RWPE2 (cell line): Measurements from ENCODE around the gene ZNF184.

Experiments
- ATAC-seq: fragments of 200-7000 bp; cut with Tn5 transposase; 3 replicates; pipeline ENCODE4 v1.9.1; 2021; ENCODE audit warnings: low read depth
- DNase-seq: peaks from one replicate; pipeline ENCODE4 v3.0.0-alpha.2; 2020; ENCODE audit warnings: low spot score
- H3K27ac ChIP-seq: fragments of 450-650 bp; 2 replicates; pipeline ENCODE4 v1.5.1; 2017; ENCODE audit warnings: mild to moderate bottlenecking; ENCODE audit not compliant: poor library complexity, severe bottlenecking
- H3K27me3 ChIP-seq: fragments of 250-450 bp; sonication (Bioruptor Pico); 2 replicates; pipeline ENCODE4 v1.5.1; 2021; ENCODE audit warnings: mild to moderate bottlenecking, moderate library complexity; ENCODE audit not compliant: insufficient read depth, poor library complexity, severe bottlenecking
- H3K36me3 ChIP-seq: fragments of 250-450 bp; sonication (Bioruptor Pico); 2 replicates; pipeline ENCODE4 v1.5.1; 2020; ENCODE audit warnings: low read depth, mild to moderate bottlenecking, moderate library complexity
- H3K4me1 ChIP-seq: fragments of 250-450 bp; sonication (Bioruptor Pico); 2 replicates; pipeline ENCODE4 v1.5.1; 2021; ENCODE audit warnings: mild to moderate bottlenecking, moderate library complexity; ENCODE audit not compliant: insufficient read depth, poor library complexity, severe bottlenecking
- H3K4me3 ChIP-seq: fragments of 250-450 bp; sonication (Bioruptor Pico); 2 replicates; pipeline ENCODE4 v1.5.1; 2021; ENCODE audit warnings: mild to moderate bottlenecking, moderate library complexity; ENCODE audit not compliant: severe bottlenecking
- H3K9me3 ChIP-seq: fragments of 250-450 bp; sonication (Bioruptor Pico); 2 replicates; pipeline ENCODE4 v1.5.1; 2021; ENCODE audit warnings: mild to moderate bottlenecking, moderate library complexity; ENCODE audit not compliant: severe bottlenecking
- TF ChIP-seq, protein P1 (sequence below): fragments of 450-650 bp; IDR thresholded peaks from one replicate; pipeline ENCODE4 v1.5.1; 2017; ENCODE audit warnings: mild to moderate bottlenecking, moderate library complexity; ENCODE audit not compliant: poor library complexity, severe bottlenecking

Gene ZNF184

DNA sequence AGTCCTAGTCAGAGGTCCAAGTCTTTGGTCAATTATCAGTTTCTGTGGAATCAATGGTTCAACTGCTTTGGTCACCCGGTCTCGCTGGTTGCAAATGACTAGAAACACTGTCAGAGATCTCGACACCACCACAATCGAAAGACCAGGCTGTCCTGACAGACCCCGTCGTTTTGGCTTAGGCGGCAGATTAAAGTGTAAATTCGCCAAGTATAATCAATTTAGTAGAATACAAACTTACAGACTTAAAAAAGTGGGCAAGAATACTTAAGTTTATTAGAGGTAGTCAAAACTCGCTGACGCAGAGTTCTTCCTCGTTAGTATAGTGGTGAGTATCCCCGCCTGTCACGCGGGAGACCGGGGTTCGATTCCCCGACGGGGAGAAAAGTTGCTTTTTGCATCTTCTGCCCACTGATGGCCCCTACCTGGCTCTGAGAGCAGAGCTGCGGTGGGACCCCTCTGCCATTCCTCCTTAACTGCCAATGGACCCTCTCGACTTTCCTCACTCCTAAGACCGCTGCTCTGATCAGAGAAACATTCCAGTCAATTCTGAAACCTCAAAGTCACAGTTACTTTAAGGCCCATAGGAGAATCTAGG is 30.6 kb upstream of the ZNF184 start:
- H3K9me3 ChIP-seq = no peaks in the 10 kb centered on the region
- no peaks in the 10 kb centered on the region for H3K36me3 ChIP-seq
- H3K27me3 ChIP-seq = no peaks in the 10 kb centered on the region
- TF ChIP-seq, protein P1, sequence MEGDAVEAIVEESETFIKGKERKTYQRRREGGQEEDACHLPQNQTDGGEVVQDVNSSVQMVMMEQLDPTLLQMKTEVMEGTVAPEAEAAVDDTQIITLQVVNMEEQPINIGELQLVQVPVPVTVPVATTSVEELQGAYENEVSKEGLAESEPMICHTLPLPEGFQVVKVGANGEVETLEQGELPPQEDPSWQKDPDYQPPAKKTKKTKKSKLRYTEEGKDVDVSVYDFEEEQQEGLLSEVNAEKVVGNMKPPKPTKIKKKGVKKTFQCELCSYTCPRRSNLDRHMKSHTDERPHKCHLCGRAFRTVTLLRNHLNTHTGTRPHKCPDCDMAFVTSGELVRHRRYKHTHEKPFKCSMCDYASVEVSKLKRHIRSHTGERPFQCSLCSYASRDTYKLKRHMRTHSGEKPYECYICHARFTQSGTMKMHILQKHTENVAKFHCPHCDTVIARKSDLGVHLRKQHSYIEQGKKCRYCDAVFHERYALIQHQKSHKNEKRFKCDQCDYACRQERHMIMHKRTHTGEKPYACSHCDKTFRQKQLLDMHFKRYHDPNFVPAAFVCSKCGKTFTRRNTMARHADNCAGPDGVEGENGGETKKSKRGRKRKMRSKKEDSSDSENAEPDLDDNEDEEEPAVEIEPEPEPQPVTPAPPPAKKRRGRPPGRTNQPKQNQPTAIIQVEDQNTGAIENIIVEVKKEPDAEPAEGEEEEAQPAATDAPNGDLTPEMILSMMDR = no peak
- H3K27ac ChIP-seq = peak overlapping the region; percentile 6
- DNase-seq (no peak), ATAC-seq (peak; percentile 13)
- H3K4me3 ChIP-seq = peak overlapping the region; percentile 36
- H3K4me1 ChIP-seq = peaks cover 4% of the 10 kb centered on the region

DNA sequence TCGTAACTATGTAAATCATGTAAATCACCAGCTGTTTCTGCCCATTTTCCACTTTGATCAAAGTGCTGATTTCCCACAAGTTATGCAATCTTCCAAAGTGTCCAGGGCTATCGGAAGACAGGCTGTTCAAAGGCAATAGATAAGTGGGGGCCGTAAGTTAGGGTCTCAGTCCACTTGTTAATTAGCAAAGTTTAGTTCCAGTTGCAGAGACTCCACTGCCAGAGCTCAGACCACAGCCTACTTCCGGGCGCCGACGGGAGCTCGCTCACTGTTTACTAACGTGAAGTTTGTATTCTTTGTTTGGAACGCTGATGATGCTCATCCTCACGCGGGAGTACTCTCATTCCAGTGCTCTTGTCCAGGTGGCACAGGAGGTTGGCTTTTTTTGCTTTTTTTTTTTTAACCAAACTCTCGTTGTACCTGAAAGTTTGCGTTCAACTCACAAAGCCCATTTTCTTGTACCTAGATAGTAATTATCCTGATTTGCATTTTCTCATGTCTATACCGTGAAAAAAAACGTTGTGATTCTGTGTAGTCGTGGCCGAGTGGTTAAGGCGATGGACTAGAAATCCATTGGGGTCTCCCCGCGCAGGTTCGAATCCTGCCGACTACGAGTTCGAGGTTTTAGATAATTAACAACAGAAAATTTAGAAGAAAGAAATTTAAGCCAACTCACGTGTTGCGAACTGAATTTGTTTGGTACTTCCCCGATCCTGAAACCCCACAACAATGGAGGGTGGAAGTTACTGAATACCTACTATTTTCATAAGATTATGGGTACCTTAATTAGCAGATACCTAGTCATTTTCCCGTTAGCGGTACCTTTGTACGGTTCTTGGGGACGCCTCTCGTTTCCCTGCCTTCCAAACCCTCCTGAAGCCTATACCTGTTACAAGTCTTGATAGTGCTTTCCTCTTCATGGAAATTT is 29.9 kb upstream of the ZNF184 start:
- ATAC-seq = peak; percentile 61
- TF ChIP-seq, protein P1 = no peak
- Histone ChIP-seq H3K4me1 (peaks cover 4% of the 10 kb centered on the region), H3K27me3 (no peaks in the 10 kb centered on the region), H3K27ac (peak overlapping the region; percentile 6), H3K9me3 (no peaks in the 10 kb centered on the region), H3K36me3 (no peaks in the 10 kb centered on the region), H3K4me3 (peak overlapping the region; percentile 36)
- DNase-seq = no peak

DNA sequence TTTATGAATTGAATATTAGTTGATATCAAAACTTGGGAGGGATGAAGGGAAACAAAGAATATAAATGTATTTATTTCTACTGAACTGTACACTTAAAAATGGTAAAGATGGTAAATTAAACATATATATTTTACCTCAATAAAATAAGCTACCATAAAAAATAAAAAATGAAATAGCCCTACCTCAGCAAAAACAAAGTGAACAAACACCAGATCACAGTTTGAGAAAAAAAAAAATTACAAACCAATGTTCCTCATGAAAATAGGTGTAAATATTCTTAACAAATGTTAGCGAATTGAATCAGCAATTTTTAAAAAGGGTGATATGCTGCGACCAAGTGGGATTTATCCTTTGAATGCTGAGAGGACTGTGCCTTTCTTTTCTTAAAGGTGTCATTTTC is 28.3 kb upstream of the ZNF184 start:
- Histone ChIP-seq H3K9me3 (no peaks in the 10 kb centered on the region), H3K36me3 (no peaks in the 10 kb centered on the region), H3K4me1 (peaks cover 4% of the 10 kb centered on the region), H3K27ac (no peak overlapping the region), H3K4me3 (no peak overlapping the region), H3K27me3 (no peaks in the 10 kb centered on the region)
- DNase-seq (no peak), ATAC-seq (no peak)
- TF ChIP-seq, protein P1 = no peak

DNA sequence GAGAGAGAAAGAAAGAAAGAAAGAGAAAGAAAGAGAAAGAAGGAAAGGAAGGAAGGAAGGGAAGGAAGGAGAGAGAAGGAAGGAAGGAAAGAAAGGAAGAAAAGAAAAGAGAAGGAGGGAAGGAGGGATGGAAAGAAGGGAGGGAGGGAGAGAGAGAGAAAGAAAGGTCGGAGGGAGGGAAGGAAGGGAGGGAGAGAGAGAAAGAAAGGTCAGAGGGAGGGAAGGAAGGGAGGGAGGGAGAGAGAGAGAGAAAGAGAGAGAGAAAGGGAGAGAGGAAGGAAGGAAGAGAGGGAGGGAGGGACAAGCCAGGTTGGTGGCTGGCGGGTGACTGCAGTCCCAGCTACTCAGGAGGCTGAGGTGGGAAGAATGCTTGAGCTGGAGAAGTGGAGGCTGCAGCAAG is 27.3 kb upstream of the ZNF184 start:
- ATAC-seq = no peak
- TF ChIP-seq, protein P1 = no peak

More for the DNA sequence above, 27.3 kb upstream of the ZNF184 start:
- Histone ChIP-seq H3K9me3 (no peaks in the 10 kb centered on the region), H3K4me3 (no peak overlapping the region), H3K36me3 (no peaks in the 10 kb centered on the region), H3K4me1 (peaks cover 4% of the 10 kb centered on the region), H3K27ac (no peak overlapping the region), H3K27me3 (no peaks in the 10 kb centered on the region)
- DNase-seq = no peak
